K562 (cell line): ENCODE data around the gene PLA2G2C. TPM values are rescaled to one million over a fixed set of nuclear protein-coding genes. Genes with fewer than 3 reads are reported as not detected.

ENCODE experiments used
- OTX1 ChIP-seq: fragments of 450-650 bp; formaldehyde crosslinking; IDR thresholded peaks from 2 replicates; pipeline ENCODE4 v1.4.0; 2022; ENCODE audit warnings: mild to moderate bottlenecking
- PHF8 ChIP-seq: fragments of 200-600 bp; sonication (generic); IDR thresholded peaks from 2 replicates; pipeline ENCODE4 v1.6.1; 2012; ENCODE audit warnings: mixed run types, mild to moderate bottlenecking, inconsistent platforms, low read length, moderate library complexity, borderline replicate concordance
- POLR3G ChIP-seq: IDR thresholded peaks from 2 replicates; pipeline ENCODE4 v1.6.1; 2011; ENCODE audit not compliant: insufficient read length, insufficient replicate concordance; ENCODE audit errors: extremely low read depth
- ZNF134 ChIP-seq: fragments of 250-450 bp; sonication (Bioruptor Pico); conservative IDR thresholded peaks from 2 replicates; pipeline ENCODE4 v1.4.0; 2020
- ZNF232 ChIP-seq: sonication (generic); formaldehyde crosslinking; IDR thresholded peaks from 2 replicates; pipeline ENCODE4 v1.8.0; 2022; ENCODE audit warnings: mild to moderate bottlenecking, missing genetic modification reagents
- ZNF239 ChIP-seq: fragments of 250-450 bp; sonication (Bioruptor Pico); IDR thresholded peaks from 2 replicates; pipeline ENCODE4 v1.4.0; 2020; ENCODE audit warnings: mild to moderate bottlenecking
- ZNF57 ChIP-seq: fragments of 450-650 bp; formaldehyde crosslinking; IDR thresholded peaks from 2 replicates; pipeline ENCODE4 v1.4.0; 2020; ENCODE audit warnings: mild to moderate bottlenecking, moderate library complexity
- ZNF785 ChIP-seq: fragments of 250-450 bp; sonication (Bioruptor Pico); IDR thresholded peaks from 2 replicates; pipeline ENCODE4 v1.4.0; 2020; ENCODE audit warnings: mild to moderate bottlenecking
- polyA plus RNA-seq, 8 experiments: library from polyadenylated mRNA; depleted of rRNA in 4 of 8; stranded (reverse) in 5 of 8; unstranded in 3 of 8; fragments of >200 nt; fragmentation: Nextera tagmentation in 2 of 8; fragmentation: Illumina TruSeq in 1 of 8; extraction: Ambion mirVana in 2 of 8; extraction: Trizol in 1 of 8; gene quantifications; 2 replicates each; pipeline versions ENCODE4 v1.2.1 to v1.2.3, GENCODE V29; 2011 to 2014; ENCODE audit warnings: inconsistent platforms in 1 of 8, missing spikeins in 1 of 8
- total RNA-seq, 7 experiments: library from RNA; depleted of rRNA in 6 of 7; stranded (reverse); fragments of >200 nt in 6 of 7; fragmentation: Illumina TruSeq in 2 of 7; extraction: Trizol in 2 of 7; gene quantifications; 2 replicates each; pipeline versions ENCODE4 v1.2.1 to v1.2.3, GENCODE V29; 2011 to 2021; ENCODE audit warnings: low replicate concordance in 1 of 7
- TF ChIP-seq, protein P1 (sequence below): fragments of 250-450 bp; sonication (Bioruptor Pico); IDR thresholded peaks from 2 replicates; pipeline ENCODE4 v1.4.0; 2020; ENCODE audit warnings: mild to moderate bottlenecking, moderate library complexity, borderline replicate concordance
- TF ChIP-seq, protein P2 (sequence below): fragments of 450-650 bp; formaldehyde crosslinking; IDR thresholded peaks from 2 replicates; pipeline ENCODE4 v1.4.0; 2022; ENCODE audit warnings: missing genetic modification characterization
- TF ChIP-seq, protein P3 (sequence below): fragments of 450-650 bp; formaldehyde crosslinking; IDR thresholded peaks from 2 replicates; pipeline ENCODE4 v1.4.0; 2020; ENCODE audit warnings: mild to moderate bottlenecking
- TF ChIP-seq, protein P4 (sequence below): fragments of 450-650 bp; IDR thresholded peaks from 2 replicates; pipeline ENCODE4 v1.6.1; 2016; ENCODE audit warnings: mild to moderate bottlenecking, moderate library complexity

Gene PLA2G2C
- total and polyA plus RNA-seq, 9 of the 15 experiments (the other 6 are each of a cell fraction or from before 2014, with no cell fraction given) = 0.14 to 0.49 (median 0.21) TPM

DNA sequence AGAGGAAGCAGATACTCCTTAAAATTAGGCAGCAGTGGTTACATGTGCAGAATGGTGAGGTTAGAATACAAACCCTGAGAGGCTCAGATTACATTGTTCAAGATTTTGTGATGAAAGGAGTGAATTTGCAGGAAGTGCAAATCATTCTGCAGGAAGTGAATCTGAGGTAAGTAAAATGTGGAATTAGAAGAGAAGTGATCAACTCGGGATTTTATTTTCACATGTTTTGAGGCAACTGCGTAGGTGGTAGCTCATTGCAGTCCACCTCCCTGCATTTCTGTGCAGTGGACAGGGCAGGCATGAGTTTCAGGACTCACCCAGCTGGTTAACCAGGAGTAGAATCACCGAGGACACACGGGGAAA, 2.1 kb upstream of the PLA2G2C start (continued):
- TF ChIP-seq ZNF232 (no peak), ZNF134 (CRISPR knock-in tag) (no peak), ZNF239 (CRISPR knock-in tag) (peak; percentile 52; the same call in 1 of the 2 replicates), POLR3G (no peak), ZNF785 (CRISPR knock-in tag) (no peak), ZNF57 (CRISPR knock-in tag) (no peak), PHF8 (no peak), OTX1 (CRISPR knock-in tag) (peak; percentile 39; the same call in 1 of the 2 replicates)
- TF ChIP-seq, protein P1, sequence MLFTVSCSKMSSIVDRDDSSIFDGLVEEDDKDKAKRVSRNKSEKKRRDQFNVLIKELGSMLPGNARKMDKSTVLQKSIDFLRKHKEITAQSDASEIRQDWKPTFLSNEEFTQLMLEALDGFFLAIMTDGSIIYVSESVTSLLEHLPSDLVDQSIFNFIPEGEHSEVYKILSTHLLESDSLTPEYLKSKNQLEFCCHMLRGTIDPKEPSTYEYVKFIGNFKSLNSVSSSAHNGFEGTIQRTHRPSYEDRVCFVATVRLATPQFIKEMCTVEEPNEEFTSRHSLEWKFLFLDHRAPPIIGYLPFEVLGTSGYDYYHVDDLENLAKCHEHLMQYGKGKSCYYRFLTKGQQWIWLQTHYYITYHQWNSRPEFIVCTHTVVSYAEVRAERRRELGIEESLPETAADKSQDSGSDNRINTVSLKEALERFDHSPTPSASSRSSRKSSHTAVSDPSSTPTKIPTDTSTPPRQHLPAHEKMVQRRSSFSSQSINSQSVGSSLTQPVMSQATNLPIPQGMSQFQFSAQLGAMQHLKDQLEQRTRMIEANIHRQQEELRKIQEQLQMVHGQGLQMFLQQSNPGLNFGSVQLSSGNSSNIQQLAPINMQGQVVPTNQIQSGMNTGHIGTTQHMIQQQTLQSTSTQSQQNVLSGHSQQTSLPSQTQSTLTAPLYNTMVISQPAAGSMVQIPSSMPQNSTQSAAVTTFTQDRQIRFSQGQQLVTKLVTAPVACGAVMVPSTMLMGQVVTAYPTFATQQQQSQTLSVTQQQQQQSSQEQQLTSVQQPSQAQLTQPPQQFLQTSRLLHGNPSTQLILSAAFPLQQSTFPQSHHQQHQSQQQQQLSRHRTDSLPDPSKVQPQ (CRISPR knock-in tag) = no peak
- TF ChIP-seq, protein P2, sequence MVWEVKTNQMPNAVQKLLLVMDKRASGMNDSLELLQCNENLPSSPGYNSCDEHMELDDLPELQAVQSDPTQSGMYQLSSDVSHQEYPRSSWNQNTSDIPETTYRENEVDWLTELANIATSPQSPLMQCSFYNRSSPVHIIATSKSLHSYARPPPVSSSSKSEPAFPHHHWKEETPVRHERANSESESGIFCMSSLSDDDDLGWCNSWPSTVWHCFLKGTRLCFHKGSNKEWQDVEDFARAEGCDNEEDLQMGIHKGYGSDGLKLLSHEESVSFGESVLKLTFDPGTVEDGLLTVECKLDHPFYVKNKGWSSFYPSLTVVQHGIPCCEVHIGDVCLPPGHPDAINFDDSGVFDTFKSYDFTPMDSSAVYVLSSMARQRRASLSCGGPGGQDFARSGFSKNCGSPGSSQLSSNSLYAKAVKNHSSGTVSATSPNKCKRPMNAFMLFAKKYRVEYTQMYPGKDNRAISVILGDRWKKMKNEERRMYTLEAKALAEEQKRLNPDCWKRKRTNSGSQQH = no peak
- TF ChIP-seq, protein P3, sequence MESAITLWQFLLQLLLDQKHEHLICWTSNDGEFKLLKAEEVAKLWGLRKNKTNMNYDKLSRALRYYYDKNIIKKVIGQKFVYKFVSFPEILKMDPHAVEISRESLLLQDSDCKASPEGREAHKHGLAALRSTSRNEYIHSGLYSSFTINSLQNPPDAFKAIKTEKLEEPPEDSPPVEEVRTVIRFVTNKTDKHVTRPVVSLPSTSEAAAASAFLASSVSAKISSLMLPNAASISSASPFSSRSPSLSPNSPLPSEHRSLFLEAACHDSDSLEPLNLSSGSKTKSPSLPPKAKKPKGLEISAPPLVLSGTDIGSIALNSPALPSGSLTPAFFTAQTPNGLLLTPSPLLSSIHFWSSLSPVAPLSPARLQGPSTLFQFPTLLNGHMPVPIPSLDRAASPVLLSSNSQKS (CRISPR knock-in tag) = no peak
- TF ChIP-seq, protein P4, sequence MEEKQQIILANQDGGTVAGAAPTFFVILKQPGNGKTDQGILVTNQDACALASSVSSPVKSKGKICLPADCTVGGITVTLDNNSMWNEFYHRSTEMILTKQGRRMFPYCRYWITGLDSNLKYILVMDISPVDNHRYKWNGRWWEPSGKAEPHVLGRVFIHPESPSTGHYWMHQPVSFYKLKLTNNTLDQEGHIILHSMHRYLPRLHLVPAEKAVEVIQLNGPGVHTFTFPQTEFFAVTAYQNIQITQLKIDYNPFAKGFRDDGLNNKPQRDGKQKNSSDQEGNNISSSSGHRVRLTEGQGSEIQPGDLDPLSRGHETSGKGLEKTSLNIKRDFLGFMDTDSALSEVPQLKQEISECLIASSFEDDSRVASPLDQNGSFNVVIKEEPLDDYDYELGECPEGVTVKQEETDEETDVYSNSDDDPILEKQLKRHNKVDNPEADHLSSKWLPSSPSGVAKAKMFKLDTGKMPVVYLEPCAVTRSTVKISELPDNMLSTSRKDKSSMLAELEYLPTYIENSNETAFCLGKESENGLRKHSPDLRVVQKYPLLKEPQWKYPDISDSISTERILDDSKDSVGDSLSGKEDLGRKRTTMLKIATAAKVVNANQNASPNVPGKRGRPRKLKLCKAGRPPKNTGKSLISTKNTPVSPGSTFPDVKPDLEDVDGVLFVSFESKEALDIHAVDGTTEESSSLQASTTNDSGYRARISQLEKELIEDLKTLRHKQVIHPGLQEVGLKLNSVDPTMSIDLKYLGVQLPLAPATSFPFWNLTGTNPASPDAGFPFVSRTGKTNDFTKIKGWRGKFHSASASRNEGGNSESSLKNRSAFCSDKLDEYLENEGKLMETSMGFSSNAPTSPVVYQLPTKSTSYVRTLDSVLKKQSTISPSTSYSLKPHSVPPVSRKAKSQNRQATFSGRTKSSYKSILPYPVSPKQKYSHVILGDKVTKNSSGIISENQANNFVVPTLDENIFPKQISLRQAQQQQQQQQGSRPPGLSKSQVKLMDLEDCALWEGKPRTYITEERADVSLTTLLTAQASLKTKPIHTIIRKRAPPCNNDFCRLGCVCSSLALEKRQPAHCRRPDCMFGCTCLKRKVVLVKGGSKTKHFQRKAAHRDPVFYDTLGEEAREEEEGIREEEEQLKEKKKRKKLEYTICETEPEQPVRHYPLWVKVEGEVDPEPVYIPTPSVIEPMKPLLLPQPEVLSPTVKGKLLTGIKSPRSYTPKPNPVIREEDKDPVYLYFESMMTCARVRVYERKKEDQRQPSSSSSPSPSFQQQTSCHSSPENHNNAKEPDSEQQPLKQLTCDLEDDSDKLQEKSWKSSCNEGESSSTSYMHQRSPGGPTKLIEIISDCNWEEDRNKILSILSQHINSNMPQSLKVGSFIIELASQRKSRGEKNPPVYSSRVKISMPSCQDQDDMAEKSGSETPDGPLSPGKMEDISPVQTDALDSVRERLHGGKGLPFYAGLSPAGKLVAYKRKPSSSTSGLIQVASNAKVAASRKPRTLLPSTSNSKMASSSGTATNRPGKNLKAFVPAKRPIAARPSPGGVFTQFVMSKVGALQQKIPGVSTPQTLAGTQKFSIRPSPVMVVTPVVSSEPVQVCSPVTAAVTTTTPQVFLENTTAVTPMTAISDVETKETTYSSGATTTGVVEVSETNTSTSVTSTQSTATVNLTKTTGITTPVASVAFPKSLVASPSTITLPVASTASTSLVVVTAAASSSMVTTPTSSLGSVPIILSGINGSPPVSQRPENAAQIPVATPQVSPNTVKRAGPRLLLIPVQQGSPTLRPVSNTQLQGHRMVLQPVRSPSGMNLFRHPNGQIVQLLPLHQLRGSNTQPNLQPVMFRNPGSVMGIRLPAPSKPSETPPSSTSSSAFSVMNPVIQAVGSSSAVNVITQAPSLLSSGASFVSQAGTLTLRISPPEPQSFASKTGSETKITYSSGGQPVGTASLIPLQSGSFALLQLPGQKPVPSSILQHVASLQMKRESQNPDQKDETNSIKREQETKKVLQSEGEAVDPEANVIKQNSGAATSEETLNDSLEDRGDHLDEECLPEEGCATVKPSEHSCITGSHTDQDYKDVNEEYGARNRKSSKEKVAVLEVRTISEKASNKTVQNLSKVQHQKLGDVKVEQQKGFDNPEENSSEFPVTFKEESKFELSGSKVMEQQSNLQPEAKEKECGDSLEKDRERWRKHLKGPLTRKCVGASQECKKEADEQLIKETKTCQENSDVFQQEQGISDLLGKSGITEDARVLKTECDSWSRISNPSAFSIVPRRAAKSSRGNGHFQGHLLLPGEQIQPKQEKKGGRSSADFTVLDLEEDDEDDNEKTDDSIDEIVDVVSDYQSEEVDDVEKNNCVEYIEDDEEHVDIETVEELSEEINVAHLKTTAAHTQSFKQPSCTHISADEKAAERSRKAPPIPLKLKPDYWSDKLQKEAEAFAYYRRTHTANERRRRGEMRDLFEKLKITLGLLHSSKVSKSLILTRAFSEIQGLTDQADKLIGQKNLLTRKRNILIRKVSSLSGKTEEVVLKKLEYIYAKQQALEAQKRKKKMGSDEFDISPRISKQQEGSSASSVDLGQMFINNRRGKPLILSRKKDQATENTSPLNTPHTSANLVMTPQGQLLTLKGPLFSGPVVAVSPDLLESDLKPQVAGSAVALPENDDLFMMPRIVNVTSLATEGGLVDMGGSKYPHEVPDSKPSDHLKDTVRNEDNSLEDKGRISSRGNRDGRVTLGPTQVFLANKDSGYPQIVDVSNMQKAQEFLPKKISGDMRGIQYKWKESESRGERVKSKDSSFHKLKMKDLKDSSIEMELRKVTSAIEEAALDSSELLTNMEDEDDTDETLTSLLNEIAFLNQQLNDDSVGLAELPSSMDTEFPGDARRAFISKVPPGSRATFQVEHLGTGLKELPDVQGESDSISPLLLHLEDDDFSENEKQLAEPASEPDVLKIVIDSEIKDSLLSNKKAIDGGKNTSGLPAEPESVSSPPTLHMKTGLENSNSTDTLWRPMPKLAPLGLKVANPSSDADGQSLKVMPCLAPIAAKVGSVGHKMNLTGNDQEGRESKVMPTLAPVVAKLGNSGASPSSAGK = peak; percentile 56
